Thyroid gland (tissue), 4 donors: ENCODE results near the gene GARIN1A.
"Not testable (repeated sequence)": the region's sequence is repeated elsewhere in the genome, so short reads cannot be mapped to it uniquely, and the experiment has no call there.

ENCODE experiments used
- CTCF ChIP-seq, 6 experiments: fragments of 200-600 bp in 3 of 6; fragments of 450-650 bp in 3 of 6; sonication (generic) in 3 of 6; IDR thresholded peaks; one replicate each; pipeline ENCODE4 v1.5.1; 2016 to 2019; ENCODE audit warnings: antibody characterized with exemption in 6 of 6, mild to moderate bottlenecking in 2 of 6, inconsistent platforms in 1 of 6, moderate library complexity in 1 of 6
- POLR2A ChIP-seq, 2 donors: fragments of 450-650 bp; IDR thresholded peaks; one replicate each; pipeline ENCODE4 v1.6.1; 2017; ENCODE audit warnings: antibody characterized with exemption in 2 of 2, mild to moderate bottlenecking in 2 of 2, moderate library complexity in 1 of 2

GRCh38 chr7:128652606-128653005, 19.5 kb upstream of the GARIN1A start:
- TF ChIP-seq POLR2A, CTCF (IDR thresholded peaks at IDR 0.05): not testable (repeated sequence)
